ENCODE measurements around the gene YY1AP1.
"Not testable (repeated sequence)": the region's sequence is repeated elsewhere in the genome, so short reads cannot be mapped to it uniquely, and the experiment has no call there.

The YY1AP1 gene, protein sequence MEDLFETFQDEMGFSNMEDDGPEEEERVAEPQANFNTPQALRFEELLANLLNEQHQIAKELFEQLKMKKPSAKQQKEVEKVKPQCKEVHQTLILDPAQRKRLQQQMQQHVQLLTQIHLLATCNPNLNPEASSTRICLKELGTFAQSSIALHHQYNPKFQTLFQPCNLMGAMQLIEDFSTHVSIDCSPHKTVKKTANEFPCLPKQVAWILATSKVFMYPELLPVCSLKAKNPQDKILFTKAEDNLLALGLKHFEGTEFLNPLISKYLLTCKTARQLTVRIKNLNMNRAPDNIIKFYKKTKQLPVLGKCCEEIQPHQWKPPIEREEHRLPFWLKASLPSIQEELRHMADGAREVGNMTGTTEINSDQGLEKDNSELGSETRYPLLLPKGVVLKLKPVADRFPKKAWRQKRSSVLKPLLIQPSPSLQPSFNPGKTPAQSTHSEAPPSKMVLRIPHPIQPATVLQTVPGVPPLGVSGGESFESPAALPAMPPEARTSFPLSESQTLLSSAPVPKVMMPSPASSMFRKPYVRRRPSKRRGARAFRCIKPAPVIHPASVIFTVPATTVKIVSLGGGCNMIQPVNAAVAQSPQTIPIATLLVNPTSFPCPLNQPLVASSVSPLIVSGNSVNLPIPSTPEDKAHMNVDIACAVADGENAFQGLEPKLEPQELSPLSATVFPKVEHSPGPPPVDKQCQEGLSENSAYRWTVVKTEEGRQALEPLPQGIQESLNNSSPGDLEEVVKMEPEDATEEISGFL

DNA sequence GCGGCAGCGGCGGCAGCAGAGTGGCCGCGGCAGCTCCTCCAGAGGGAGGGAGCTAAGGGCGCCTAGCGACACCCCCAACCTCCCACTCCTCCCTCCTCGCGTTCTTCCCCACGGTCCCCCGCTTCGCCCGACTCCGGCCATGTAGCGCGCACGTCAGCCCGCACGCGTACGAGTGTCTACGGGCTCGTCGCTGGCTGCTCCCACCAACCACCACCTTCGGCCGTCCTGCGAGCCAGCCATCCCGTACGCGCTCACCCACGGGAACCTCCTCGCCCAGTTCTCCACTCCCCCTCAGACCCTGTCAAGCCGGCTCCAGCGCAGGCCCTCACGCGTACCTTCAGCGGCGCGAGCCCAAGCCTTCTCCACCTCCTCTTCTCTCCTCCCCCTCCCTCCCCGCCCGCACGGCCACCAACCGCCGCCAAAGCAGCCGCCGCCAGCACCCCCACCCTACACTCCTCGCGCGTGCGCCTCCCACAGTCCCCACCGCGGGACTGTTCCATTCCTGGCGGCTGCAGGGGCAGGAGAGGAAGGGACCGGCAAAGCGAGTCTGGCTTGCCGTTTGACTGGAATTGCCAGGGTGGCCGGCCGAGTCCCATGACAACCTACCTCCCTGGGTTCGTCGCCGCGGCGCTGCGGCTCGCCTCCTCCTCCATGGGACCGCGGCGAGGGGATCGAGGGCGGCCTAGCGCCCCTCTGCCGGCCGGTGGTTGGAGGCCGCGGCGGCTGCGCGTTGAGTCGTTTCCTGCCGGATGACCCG, at the start of gene YY1AP1:
TSS of gene YY1AP1 (minus strand) at position 451 of the 757 bp plus-strand sequence. CDS start 8,338 bp downstream, outside the sequence.
- peak; percentile 62 for DNase-seq

DNA sequence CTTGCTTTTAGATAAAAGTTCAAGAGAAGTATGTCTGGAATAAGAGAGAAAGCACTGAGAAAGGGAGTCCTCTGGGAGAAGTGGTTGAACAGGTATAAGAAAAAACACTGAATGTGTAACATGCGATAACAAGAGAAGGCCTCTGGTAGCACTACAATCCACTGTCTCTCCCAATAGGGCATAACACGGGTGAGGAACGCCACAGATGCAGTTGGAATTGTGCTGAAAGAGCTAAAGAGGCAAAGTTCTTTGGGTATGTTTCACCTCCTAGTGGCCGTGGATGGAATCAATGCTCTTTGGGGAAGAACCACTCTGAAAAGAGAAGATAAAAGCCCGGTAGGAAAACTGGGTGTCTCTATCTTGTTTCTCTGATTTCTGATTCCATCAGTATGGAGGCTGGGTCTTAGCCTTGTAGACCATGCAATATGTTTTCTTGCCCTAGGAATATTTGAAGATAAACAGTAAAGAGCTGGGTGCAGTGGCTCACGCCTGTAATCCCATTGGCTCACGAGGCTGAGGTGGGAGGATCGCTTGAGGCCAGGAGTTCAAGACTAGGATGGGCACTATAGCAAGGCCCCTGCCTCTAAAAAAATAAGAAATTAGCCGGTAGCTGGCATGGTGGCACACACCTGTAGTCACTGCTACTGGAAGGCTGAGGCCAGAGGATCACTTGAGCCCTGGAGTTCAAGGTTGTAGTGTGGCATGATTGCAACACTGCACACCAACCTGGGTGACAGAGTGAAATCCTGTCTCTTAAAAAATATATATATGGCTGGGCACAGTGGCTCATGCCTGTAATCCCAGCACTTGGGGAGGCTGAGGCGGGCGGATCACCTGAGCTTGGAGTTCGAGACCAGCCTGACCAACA, 40.7 kb upstream of the YY1AP1 start:
- DNase-seq = peak; percentile 49

DNA sequence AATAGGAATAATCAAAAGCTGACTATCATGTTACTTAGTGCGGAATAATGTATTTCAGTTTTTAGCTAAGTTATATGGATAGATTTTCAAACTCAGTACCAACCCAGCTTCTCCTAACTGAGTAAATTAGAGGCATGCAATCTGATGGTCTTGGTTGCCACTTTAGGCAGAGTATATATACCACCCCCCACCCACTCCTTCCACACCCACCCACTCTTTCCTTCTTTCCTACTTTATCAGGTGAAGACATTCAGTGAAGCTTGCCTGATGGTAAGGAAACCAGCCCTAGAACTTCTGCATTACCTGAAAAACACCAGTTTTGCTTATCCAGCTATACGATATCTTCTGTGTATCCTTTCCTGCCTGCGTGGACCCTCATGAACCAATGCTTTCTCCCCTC, 36.6 kb upstream of the YY1AP1 start:
- no peak for DNase-seq

DNA sequence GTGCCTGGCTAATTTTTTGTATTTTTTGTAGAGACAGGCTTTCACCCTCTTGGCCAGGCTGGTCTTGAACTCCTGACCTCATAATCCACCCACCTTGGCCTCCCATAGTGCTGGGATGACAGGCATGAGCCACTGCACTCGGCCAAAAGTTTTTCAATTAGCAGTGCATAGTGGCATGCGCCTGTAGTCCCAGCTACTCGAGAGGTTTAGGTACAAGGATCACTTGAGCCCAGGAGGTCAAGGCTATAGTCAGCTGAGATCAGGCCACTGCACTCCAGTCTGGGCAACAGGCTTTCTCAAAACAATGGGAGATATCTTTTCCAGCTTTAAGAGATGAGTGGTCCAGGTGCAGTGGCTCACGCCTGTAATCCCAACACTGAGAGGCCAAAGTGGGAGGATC, 31.1 kb upstream of the YY1AP1 start:
- DNase-seq = no peak

DNA sequence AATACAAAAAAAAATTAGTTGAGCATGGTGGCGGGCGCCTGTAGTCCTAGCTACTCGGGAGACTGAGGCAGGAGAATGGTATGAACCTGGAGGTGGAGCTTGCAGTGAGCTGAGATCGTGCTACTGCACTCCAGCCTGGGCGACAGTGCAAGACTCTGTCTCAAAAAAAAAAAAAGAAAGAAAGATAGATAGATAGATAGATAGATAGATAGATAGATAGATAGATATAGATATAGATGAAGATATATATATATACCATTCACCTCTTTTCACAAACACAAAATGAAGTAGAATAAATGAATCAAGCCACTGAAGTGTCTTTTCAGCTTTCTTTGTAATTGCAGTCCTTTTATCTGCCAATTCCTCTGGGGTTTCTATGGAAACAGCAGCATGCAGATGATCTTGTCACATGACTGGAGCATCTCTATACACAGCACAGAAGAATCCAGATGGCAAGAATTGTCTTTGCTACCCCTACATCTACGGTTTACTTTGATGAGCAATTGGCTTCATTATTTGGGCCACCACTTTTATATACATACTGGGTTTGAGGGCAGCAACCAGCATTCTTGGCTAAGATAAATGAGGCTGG, 30.0 kb upstream of the YY1AP1 start:
- not testable (repeated sequence) for DNase-seq

DNA sequence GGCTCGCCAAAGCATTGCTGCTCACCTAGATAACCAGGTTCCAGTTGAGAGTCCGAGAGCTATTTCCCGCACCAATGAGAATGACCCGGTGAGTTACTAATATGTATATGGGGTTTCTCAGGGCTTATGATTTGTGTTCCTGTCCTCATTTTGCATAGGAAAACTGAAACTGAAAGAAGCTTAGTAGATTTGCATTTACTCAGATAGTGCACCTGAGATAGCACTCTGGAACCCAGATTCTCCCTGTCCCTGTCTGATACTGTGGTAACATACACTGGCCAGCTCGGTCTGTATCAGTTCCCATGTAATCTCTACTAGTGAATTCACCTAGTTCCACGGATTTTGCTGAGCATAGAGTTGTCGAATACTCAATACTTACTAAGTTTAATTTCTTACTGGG, 28.5 kb upstream of the YY1AP1 start:
- DNase-seq = no peak

DNA sequence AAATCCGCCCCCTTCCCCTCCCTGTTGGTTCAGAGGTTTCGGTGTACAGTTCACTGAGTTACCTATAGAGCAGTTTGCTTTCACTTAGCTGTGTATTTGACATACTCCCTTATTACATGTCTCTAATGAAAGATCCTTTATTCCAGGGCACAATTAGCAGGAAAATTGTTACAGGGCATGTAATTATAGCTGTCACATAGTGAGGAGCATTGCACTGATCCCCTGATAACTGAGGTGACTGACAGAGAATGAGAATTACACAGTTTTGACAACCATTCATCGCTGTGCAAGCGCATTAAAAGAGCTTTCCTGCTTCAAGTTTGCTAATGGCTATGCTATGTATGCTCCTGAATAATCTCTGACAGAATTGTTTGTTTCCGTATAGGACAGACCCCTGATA, 27.2 kb upstream of the YY1AP1 start:
- no peak for DNase-seq

DNA sequence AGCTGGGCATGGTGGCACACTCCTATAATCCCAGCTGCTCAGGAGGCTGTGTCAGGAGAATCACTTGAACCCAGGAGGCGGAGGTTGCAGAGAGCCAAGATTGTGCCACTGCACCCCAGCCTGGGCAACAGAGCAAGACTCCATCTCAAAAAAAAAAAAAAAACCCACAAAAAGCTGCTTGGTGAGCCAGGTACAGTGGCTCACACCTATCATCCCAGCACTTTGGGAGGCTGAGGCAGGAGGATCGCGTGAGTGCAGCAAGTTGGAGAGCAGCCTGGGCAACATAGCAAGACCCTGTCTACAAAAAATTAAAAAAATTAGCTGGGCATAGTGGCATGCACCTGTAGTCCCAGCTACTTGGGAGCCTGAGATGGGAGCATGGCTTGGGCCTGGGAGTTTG, 26.5 kb upstream of the YY1AP1 start:
- not testable (repeated sequence) for DNase-seq

DNA sequence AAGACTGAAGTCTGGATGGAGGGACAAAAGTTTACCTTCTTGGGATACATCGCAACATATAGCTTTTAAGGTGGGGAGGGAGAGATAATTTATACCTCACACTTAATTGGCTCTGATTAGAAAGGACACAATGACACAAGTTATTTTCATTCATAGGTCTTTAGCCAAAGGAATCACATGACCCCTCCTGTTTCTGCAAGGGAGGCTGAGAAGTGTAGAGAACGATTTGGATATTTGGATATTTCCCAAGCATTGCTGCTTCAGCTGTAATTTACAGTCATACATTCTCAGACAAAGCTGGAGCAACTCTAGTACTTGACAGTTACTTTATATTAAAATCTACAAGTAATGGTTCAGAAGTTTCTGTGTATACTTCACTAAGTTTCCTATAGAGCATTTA, 24.5 kb upstream of the YY1AP1 start:
- no peak for DNase-seq

DNA sequence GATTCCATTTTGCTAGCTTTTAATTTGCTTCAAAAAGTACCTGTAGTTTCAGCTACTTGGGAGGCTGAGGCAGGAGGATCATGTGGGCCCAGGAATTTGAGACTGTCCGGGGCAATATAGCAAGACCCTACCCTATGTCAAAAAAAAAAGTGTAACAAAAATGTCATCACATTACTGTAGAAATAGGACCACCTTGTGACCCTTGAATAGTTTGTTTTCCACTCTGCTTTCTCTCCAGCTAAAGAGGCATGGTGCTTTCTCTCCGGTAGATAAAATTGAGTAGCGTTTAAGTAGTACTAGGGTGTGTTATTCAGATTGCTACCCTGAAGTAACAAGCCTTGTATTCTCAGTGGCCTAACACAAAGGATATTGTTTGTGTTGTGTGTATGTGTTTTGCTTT, 24.1 kb upstream of the YY1AP1 start:
- not testable (repeated sequence) for DNase-seq

DNA sequence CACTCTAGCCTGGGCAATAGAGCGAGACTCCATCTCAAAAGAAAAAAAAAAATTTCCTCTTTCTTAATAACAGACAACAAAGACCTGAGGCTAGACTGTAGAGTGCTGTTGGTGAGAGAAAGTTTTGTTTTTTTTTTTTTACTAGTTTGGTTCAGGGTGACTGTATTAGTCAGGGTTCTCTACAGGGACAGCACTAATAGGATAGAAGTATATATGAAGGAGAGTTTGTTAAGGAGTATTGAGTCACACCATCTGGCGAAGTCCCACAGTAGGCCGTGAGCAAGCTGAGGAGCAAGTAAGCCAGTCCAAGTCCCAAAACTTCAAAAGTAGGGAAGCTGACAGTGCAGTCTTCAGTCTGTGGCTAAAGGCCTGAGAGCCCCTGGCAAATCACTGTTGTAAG, 22.9 kb upstream of the YY1AP1 start:
- not testable (repeated sequence) for DNase-seq

DNA sequence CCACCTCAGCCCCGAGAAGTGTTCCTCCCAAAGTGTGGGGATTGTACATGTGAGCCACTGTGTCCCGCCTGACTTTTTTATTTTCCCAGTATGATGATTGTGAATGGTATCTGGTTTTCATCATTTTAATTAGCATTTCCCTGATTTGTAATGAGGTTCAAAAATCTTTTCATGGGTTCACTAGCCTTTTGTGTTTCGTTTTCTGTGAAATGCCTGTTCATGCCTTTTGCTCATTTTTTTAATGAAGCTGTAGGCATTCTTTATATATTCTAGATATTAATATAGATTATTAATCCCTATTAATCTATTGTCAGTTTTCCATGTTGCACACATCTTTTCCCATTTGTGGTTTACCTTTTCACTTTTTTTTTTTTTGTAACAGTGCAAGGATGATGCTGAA, 20.8 kb upstream of the YY1AP1 start:
- DNase-seq = no peak

DNA sequence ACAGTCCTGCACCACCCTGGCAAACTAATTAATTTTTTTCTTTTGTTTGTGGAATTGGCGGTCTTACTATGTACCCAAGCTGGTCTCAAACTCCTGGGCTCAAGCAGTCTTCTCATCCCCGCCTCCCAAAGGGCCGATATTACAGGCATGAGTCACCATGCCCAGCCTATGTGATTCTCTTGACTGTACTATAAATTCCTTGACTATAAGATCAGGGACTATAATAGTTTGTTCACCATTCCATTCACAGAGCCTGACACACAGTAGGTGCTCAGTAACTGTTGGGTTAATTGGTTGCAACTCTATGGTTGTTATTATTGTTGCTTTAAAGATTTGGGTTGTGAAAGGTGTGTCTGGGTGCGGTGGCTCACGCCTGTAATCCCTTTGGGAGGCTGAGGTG, 17.6 kb upstream of the YY1AP1 start:
- no peak for DNase-seq

DNA sequence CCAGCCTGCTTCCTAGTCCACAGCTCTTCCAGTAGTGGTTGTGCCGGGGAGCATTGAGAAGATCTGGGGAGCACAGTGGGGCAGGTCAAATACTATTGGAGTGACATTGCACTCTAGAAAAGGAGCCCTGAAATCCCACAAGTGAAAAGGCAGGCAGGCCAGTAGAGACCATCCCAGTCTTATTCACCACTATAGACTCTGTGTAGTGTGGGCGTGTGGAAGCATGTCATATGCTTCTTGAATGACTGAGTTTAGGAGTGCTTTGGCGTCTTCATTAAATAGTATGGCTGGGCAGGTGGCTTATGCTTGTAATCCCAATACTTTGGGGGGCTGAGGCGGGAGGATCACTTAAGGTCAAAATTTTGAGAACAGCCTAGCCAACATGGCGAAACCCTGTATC, 15.8 kb upstream of the YY1AP1 start:
- DNase-seq = not testable (repeated sequence)

DNA sequence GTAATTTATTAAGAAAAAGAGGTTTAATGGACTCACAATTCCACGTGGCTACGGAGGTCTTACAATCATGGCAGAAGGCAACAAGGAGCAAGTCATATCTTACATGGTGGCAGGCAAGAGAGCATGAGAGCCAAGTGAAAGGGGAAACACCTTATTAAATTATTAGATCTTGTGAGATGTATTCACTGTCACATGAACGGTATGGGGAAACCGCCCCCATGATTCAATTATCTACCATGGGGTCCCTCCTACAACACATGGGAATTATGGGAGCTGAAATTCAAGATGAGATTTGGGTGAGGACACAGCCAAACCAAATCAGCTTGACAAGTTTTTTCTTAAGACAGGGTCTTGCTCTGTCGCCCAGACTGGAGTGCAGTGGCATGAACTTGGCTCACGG, 14.6 kb upstream of the YY1AP1 start:
- DNase-seq = no peak

DNA sequence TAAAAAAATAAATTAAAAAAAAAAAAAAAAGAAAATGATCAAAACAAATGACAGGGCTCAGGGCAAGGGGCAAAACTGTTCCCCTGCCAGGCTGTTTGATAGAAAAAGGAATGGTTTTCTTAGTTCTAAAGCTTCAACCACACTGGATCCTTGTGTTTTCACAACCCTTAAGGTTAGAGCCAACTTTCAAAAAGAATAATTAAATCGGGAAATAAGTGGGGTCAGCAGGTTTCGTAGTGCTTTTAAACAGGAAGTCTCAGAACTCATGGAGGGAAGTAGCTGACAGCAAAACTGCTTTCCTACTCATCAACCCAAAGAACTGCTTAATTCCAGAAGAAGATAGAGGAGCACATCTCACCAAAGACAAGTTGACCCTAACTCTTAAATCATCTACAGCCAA, 13.1 kb upstream of the YY1AP1 start:
- DNase-seq = not testable (repeated sequence)

DNA sequence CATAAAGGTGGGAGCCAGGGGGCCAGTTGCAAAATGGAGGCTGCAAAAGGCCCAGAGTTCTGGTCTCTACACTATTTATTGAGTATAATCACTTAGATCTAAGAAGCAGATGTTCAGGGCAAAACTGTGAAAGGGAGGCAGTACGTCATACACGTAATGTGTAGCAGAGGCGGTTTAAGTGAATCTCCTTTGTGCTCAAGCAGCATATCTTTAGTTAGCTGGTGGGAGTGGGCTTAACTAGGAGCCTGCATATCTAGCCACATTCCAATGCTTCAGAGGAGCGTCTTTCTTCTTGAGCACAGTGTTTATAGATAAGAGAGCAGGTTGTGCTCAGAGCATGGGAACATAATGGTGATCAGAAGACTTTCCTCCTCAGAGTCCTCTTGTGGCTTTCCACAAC, 10.5 kb upstream of the YY1AP1 start:
- DNase-seq = not testable (repeated sequence)

DNA sequence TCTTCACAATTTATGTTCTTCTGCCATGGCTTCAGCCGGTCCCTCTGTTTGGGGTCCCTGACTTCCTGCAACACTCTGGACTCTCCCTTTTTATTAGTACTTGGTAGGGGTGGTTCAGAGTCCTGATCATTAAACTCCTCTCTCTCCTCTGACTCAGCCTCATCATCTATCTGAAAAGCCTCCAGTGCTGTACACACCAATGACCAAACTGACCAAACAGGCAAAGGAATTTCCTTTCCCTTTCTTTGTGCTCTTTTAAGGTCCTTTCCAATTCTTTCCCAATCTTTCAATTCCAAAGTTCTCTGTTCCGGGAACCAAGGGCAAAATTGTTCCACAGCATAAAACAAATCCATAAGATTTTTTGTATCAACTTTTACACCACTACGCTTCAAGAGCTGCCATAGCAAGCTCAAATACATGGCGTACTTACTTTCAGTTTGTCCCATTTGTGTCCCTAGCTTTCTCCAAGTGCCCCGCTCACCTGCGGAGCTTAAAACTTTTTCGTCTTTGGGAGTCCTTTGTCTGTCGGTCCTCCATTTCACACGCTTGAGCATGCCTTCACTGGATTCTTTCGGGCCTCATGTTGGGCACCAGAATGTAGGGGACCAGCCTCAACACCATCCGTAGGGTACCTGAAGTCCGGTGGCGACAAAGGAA, 9.9 kb upstream of the YY1AP1 start:
- DNase-seq = no peak

DNA sequence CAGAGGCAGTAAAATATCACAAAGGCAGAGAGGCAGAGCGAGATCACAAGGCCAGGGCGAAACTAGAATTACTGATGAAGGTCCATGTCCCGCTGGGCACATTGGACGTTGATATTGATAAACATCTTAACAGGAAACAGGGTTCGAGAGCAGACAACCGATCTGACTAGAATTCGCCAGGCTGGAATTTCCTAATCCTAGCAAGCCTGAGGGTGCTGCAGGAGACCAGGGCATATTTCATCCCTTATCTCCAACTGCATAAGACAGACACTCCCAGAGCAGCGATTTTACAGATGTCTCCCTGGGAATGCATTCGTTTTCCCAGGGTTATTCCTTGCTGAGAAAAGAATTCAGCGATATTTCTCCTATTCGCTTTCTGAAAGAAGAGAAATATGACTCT, 9.0 kb upstream of the YY1AP1 start:
- not testable (repeated sequence) for DNase-seq

DNA sequence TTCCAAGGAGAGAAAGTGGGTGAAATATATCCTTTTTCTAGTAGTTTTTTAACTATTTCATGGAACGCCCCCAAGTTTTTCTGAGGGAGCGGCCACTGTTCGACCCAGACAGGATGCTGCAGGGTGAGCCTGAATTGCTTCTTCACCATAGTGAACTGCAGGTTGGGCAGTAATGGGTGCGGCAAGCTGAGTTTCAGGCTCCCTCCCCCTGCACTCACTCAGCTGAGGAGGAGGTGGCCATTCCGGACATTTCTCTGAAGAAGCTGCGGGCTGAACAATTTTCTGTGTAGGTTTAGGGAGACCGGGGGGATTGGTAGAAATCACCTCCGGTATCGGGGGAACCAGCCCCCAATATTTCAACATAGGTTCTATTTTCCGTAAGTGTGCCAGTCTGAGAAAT, 8.5 kb upstream of the YY1AP1 start:
- no peak for DNase-seq

DNA sequence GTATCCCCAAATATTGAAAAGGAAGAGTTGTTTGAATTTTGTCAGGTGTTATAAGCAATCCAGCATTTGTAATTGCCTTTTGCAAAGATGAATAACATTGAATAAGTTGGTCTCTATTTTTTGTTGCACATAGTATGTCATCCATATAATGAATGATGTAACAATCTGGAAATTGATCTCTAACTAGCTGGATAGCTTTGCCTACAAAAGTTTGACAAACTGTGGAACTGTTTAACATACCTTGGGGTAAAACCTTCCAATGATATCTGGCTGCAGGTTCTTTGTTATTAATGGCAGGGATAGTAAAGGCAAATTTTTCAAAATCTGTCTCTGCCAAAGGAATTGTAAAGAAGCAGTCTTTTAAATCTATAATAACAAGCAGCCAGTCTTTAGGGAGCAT, 8.0 kb upstream of the YY1AP1 start:
- DNase-seq = no peak

DNA sequence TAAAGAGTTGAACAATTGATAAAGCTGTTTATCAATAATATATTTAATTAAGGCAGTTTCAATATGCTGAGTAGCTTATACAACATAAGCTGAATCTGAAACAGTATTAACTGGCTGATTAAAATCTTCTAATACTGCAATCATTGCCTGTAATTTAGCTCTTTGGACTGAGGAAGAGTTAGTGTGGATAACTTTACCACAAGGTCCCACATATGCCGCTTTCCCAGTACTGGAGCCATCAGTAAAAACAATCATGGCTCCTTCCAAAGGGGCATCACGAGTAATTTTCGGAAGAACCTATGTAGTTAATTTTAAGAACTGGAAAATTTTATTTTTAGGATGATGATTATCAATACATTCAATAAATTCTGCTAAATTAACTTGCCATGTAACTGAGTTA, 7.0 kb upstream of the YY1AP1 start:
- DNase-seq = no peak
